Left renal pelvis (tissue), 4 donors: ENCODE measurements around the gene IFITM1. TPM values are rescaled to one million over a fixed set of nuclear protein-coding genes. Genes with fewer than 3 reads are reported as not detected.
A peak's percentile ranks its signal among the peaks of the same experiment; 100 is the strongest.

Source experiments
- DNase-seq, 4 donors: peaks; one replicate each; pipeline ENCODE4 v3.0.0-alpha.2; 2013; ENCODE audit warnings: low read depth in 4 of 4, low spot score in 3 of 4
- polyA plus RNA-seq, 4 donors: library from polyadenylated mRNA; unstranded; fragments of 120-200 nt; gene quantifications; one replicate each; pipeline ENCODE4 v1.2.1, GENCODE V29; 2013; ENCODE audit not compliant: insufficient read length in 4 of 4

IFITM1 gene
- polyA plus RNA-seq, 4 donors = 25.0 to 40.4 (median 35.2) TPM

DNA sequence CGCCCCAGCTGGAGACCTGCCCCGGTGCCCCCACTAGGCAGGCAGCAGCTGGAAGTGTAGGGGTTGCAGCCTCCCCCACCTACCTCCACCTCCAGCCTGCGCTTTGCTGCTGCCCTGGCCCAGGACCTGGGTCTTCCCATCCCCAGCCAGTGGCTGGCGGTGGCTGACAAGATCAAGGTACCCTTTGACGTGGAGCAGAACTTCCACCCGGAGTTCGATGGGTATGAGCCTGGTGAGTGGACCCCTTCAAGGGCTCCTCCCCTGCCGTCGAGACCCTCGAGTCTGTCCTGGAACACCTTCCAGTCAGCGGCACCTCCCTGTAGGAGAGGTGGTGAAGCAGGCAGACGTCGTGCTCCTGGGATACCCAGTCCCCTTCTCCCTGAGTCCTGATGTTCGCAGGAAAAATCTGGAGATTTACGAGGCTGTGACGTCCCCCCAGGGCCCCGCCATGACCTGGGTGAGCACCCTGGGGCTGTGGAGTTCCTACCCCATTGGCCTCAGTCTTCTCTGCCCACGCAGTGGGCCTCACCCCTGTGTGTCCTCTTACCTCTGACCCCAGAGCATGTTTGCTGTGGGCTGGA is 20.5 kb upstream of the IFITM1 start:
- no peak for DNase-seq

DNA sequence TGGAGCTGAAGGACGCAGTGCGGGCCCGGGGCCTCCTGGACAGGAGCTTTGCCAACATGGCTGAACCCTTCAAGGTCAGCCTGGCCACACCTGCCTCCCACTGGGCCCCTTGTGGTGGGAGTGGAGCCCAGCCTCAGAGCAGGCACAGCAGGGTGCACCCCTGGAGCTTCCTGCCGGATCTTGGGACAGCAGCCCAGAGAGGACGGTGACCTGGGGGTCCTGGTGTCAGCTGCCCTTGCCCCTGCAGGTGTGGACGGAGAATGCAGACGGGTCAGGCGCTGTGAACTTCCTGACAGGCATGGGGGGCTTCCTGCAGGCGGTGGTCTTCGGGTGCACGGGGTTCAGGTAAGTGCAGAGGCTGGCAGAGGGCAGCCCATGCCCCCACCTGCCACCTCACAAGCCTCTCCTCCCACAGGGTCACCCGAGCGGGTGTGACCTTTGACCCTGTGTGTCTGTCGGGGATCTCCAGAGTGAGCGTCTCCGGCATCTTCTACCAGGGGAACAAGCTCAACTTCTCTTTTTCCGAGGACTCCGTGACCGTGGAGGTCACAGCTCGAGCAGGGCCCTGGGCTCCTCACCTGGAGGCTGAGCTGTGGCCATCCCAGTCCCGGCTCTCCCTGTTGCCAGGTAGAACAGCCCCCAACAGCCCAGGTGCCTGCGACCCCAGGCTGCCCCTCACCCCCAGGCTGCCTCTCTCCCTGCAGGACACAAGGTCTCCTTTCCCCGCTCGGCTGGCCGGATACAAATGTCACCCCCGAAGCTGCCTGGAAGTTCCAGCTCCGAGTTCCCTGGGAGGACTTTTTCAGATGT is 19.8 kb upstream of the IFITM1 start:
- no peak for DNase-seq

DNA sequence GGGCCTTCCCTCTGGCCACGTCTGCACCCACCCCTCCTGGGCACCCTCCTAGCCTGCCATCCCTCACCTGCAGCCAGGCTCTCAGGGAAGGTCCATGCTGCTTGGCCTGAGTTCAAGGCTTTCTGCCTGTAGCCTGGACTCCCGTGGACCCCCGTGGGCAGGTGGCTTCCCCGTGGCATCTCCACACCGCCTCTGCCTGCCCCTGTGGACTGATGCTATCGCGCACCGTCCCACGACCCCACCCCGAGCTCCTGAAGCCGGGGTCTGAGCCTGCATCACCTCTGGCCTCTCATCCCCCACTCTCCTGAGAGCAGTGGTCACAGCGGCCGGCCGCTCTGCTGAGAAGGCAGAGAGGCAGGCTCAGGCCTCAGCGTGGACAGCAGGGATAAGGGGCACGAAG is 19.1 kb upstream of the IFITM1 start:
- DNase-seq = no peak

GRCh38 chr11:295351-296170 is 18.3 kb upstream of the IFITM1 start:
- DNase-seq = no peak

DNA sequence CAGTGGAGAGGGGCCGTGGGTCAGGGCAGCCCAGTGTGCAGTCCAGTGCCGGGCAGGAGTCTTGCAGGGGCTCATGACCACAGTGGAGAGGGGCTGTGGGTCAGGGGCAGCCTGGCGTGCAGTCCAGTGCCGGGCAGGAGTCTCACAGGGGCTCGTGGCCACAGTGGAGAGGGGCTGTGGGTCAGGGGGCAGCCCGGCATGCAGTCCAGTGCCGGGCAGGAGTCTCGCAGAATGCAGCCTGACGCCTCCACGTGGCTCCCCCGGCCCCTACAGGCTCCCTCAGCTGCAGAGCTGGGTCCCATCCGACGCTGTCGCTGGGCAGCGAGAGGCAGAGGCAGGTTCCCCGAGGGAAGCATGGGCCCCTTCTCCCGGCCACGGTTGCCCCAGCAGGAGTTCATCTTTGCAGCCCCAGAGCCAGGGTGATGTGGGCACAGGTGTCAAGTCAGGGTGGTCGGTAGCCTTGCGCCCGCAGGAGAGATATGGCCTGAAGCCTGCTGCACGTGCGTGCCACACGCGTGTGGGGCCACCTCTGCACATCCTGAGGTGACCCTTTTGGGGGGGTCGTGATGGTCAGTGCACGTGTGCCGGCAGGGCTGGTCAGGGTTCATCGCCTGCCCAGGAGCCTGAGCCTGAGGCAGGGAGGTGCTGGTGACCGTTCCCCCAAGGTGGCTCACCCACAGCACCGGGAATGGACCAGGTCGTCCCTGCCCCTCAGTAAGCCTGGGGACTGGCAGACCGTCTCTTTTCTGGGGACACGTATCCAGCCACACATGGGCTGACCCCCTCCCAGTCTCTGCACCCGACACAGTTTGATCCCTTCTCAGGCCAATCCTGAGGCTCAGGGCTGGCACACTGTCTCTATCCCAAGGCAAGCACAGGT is 17.4 kb upstream of the IFITM1 start:
- DNase-seq = no peak

DNA sequence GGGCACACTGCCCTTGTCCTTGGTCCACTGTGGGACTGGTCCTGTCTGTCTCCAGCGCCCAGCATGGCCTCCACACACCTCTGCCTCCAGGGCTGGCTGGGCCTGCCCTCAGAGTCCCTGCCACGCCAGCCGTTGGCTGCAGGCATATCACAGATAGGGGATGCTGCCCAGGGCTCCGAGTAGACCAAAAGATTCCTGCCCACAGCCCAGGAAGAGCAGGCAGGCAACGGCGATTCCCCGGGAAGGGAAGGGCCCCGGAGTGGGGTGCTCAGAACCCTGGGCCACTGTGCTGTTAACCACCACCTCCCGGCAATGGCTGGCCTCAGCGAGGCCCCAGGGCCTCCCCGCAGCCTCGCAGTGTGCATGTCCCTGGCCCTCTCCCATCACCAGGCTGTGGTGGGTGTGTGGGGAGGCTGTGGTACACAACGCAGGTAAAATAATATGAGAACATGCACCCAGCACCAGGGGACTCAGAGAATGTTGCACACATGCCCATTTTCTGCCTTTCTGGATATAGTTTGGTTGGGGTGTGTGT is 16.7 kb upstream of the IFITM1 start:
- DNase-seq = no peak

DNA sequence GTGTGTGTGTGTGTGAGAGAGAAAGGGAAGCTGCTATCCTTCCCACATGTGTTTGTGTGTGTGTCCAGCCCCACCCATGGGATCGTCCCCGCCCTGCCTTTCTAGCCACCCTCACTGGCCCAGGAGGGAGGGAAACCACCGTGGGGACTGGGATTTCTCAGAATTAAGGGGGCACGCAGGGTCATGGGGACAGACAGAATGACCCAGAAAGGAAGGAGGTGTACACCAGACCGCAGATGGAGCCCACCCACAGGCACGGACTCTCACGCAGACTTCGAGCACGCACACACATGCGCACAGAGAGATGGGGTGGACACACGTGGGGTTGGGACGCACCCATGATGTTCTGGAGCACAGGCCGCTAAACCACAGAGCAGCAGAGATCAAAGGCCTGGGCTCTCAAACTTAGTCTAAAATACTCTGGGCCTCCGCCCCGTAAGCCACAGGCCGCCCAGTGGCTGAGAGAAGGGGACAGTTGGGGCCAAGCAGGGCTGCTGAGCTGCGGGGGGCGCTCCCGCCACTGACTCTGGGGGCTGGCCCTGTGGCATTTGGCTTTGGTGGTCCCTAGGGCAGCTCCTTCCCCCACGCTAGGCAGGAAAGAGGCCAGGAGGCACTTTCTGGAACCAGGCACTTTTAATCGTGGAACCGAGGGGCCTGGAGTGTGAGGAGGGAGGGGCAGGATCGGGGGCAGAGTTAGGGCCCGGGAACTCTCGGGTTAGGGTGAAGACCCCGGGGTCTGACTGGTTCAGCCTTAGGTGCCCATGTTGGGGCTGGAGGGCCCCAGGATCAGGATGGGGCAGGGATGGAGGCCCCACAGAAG is 16.0 kb upstream of the IFITM1 start:
- DNase-seq = no peak

GRCh38 chr11:298406-299065 is 15.3 kb upstream of the IFITM1 start:
- DNase-seq = no peak

DNA sequence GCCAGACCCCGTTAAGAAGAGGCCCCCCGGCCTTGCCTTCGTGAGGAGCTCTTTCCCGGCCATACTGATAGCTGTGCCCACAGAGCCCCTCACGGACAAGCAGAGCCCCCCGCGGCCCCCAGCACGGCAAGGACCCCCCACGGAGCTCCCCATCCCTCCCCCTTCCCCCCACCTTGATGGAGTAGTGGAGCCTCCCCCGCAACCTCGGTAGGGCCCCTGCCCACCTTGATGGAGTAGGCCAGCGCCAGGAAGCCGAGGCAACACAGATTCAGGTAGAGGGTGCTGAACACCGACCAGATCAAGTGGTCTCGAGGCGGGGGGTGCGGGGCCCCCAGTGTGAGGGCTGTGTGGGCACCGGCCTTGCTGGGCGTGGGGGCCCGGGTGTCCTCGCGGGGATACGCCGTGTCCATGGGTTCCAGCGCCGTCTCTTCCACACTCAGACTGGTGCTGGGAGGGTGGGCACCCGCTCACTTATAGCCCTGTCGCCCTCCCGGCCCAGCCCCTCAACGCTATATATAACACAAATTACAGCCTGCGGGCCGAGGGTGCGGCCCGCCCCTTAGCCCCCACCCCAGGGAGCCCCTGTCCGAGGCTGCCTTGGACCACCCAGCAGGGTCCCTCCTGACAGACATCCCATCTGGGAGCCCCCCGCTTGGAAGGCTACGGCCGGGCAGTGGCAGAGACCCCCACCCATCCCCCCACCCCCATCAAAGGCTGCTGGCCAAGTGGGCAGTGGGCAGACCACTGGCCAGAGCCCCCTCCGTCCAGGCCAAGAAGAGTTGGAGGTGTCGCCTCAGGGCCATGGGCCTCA is 14.6 kb upstream of the IFITM1 start, which contains the start of gene IFITM5:
Gene IFITM5, minus strand, starts transcription at position 446 of the 811 bp plus-strand sequence. Its CDS starts 36 bp downstream, at position 410.
- no peak for DNase-seq

- no peak for DNase-seq
These were observed 13.7 kb upstream of the IFITM1 start for GRCh38 chr11:299951-300735.

DNA sequence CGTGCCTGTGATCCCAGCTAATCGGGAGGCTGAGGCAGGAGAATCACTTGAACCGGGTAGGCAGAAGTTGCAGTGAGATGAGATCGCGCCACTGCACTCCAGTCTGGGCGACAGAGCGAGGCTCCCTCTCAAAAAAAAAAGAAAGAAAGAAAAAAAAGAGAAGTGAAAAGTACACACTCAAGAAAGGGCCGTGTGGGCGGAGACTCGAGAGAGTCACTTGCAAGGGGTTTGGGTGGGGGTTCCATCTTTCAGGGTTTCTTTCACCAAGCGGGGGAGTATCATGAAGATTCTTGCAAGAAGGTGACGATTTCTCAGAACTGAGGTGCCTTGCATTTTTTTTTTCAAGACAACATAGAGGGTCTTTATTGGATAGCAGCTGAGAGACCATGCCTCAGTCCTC is 10.5 kb upstream of the IFITM1 start:
- no peak for DNase-seq

- no peak for DNase-seq
These were observed 9.8 kb upstream of the IFITM1 start for GRCh38 chr11:304061-304506.

DNA sequence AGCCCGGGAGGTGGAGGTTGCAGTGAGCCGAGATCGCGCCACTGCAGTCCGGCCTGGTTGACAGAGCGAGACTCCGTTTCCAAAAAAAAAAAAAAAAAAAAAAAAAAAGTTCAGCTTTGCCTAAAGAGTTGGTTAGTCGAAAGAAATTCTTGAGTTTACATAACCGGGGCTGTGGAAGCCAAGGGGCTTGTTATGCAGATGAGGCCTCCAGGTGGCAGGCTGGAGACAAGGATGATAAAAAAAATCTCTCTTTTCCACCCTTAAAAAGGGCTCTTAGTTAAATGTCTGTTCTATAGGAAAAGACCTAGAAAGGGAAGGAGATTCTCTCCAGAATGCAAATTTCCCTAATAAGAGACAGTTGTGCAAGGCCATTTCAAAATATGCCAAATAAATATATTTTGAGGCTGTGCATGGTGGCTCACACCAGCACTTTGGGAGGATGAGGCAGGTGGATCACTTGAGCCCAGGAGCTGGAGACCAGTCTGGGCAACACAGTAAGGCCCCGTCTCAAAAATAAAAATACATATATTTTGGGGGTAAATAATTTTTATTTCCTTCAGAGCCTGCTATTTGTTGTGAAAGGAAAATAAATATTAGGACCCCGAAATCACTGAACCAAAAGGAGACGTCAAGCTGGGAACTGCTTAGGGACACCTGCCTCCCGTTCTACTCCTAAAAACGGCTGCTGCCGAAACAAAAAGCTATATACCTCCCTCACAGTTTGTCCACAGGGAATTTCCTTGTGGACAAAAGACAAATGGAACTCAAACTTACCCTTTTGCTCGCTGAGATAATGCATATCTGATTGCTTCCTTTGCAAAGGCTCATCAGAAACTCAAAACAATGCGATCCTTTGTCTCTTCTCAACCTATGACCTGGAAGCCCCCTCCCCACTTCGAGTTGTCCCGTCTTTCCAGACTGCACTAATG is 8.7 kb upstream of the IFITM1 start:
- DNase-seq = peak in 2 of 4 donors; percentile 65 to 67

GRCh38 chr11:305844-306211 is 8.0 kb upstream of the IFITM1 start:
- no peak for DNase-seq

DNA sequence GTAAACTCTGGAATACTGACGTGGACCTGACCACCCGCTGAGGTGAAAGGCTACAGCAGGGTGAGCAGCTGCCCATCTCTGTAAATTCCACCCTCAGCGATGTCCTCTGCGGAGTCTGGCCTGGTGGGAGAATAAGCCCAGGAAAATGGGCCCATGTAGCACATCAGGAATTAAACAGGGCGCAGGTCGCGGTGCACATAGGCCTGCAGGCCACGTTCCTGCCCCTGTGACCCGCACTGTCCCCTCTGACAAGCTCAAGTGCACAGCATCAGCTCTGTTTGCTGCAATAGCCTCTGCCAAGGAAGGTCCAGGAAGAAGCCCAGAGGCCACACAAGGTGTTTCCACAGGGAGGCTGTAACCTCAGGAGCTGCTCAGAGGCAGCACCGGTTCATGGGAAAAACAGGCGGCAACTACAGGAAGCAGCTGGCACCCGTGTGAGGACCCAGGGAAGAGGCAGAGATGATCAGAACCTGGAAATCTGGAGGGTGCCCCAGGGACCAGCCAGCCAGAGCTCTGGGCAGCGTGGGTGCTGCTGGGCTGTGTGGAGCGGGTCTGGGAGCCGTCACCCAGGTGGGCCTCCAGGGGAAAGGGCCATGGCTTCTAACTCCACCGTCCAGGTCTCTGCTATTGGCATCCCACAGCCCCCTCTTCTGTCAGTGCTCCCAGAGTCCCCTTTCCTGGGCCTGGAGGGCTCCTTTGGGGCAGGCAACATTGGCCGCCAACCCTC is 7.0 kb upstream of the IFITM1 start:
- DNase-seq = no peak
